Measurements from ENCODE around the gene GADD45A.

GADD45A gene

DNA sequence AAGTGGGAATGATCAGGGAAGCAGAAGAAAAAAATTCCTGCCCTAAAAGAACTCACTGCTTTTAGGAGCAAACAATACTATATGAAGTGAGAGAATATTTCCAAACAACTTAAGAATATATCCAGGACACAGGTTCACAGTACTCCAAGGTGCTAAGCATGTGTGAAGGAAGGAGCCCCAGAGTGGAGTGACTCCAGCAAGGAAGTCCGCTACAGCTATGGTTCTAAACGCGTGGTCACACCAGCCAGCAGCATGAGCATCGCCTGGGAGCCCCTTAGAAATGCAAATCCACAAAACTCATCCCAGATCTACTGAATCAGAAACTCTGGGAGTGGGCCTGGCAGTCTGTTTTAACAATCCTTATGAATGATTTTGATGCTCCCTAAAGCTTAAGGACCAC lies 36.1 kb downstream of the GADD45A start:
- peaks cover 23% of the 10 kb centered on the region for H3K4me1 Mint-ChIP-seq
- DNase-seq = no peak
- H3K36me3 Mint-ChIP-seq (ENCODE audit: low read depth) = no peaks in the 10 kb centered on the region
- H3K4me3 Mint-ChIP-seq = no peak overlapping the region
- H3K27ac Mint-ChIP-seq = no peak overlapping the region
- H3K9me3 Mint-ChIP-seq = no peaks in the 10 kb centered on the region
- no peak for TF ChIP-seq CTCF (IDR thresholded peaks at IDR 0.05)
- peaks cover 4% of the 10 kb centered on the region for H3K27me3 Mint-ChIP-seq (ENCODE audit: low read depth, poor library complexity)

DNA sequence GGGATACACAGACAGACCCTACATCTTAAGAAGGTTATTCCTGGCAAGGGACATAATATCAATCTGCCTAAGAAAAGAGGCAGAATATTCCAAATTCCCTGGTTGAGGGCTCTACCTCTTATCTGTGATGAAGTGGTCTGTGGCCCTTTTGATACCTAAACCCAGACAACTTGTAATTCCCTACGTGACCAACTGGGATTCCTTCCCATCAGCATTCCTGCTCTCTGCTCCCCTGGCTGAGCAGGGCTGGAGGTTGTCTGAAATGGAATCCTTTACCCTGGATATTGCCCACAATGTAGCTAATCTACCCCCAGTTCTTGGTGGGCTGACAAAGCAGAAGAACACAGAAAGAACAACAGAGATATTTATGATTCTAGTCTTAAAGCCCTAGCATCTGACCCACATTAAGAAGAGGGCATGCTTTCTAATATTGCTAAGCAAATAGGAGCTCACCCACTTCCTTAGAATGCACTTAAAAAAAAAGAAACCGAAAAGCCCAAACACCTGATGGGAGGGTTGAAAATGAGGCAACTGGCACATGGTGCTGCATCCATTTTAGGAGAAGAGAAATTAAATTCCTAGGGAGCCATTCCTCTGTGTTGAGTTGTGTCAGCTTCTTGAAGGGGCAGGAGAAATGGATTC lies 36.8 kb downstream of the GADD45A start:
- no peaks in the 10 kb centered on the region for H3K36me3 Mint-ChIP-seq (ENCODE audit: low read depth)
- TF ChIP-seq CTCF (IDR thresholded peaks at IDR 0.05) = no peak
- peaks cover 19% of the 10 kb centered on the region for H3K4me1 Mint-ChIP-seq
- DNase-seq = no peak
- H3K27ac Mint-ChIP-seq = no peak overlapping the region
- H3K27me3 Mint-ChIP-seq (ENCODE audit: low read depth, poor library complexity) = peaks cover 4% of the 10 kb centered on the region
- no peaks in the 10 kb centered on the region for H3K9me3 Mint-ChIP-seq
- no peak overlapping the region for H3K4me3 Mint-ChIP-seq

- Mint-ChIP-seq H3K9me3 (no peaks in the 10 kb centered on the region), H3K27ac (no peak overlapping the region), H3K36me3 (ENCODE audit: low read depth) (no peaks in the 10 kb centered on the region), H3K4me3 (no peak overlapping the region), H3K27me3 (ENCODE audit: low read depth, poor library complexity) (peaks cover 4% of the 10 kb centered on the region), H3K4me1 (peaks cover 19% of the 10 kb centered on the region)
- no peak for DNase-seq
- TF ChIP-seq CTCF (IDR thresholded peaks at IDR 0.05) = no peak
Measured at GRCh38 chr1:67722292-67722944, 37.4 kb downstream of the GADD45A start.

- no peak for TF ChIP-seq CTCF (IDR thresholded peaks at IDR 0.05)
- H3K27me3 Mint-ChIP-seq (ENCODE audit: low read depth, poor library complexity) = peaks cover under 1% of the 10 kb centered on the region
- DNase-seq = no peak
- no peak overlapping the region for H3K4me3 Mint-ChIP-seq
- H3K4me1 Mint-ChIP-seq = peaks cover 19% of the 10 kb centered on the region
- H3K36me3 Mint-ChIP-seq (ENCODE audit: low read depth) = no peaks in the 10 kb centered on the region
- H3K27ac Mint-ChIP-seq = no peak overlapping the region
- H3K9me3 Mint-ChIP-seq = no peaks in the 10 kb centered on the region
Measured at GRCh38 chr1:67723126-67723525, 38.1 kb downstream of the GADD45A start.

DNA sequence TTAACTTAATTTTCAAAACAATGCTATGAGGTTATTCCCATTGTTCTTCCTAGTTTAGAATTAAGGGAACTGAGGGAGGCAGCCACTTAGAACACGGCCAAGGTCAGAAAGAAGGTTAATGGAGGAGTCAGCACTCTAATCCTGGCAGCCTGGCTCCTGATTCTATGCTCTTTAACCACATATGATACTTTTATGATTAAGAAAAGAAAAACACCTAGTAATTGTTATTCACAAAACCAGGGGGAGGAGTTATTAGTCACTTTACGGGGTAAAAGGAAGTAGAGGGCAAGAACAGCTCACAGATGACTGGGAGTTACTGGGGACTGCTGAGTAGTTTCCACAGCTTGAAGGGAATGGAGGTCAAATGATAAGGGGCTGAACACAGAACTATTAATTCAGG lies 38.6 kb downstream of the GADD45A start:
- Mint-ChIP-seq H3K36me3 (ENCODE audit: low read depth) (no peaks in the 10 kb centered on the region), H3K4me1 (peaks cover 16% of the 10 kb centered on the region), H3K4me3 (no peak overlapping the region), H3K9me3 (no peaks in the 10 kb centered on the region), H3K27me3 (ENCODE audit: low read depth, poor library complexity) (peaks cover 4% of the 10 kb centered on the region), H3K27ac (no peak overlapping the region)
- DNase-seq = no peak
- TF ChIP-seq CTCF (IDR thresholded peaks at IDR 0.05) = no peak
